GM21360 (cell line): ENCODE measurements around the gene PCDHGA8.
"Not testable (repeated sequence)": the region's sequence is repeated elsewhere in the genome, so short reads cannot be mapped to it uniquely, and the experiment has no call there.

Experiments
- ATAC-seq: cut with Tn5 transposase; IDR thresholded peaks from one replicate; pipeline ENCODE4 v1.9.1; 2021; ENCODE audit warnings: mild to moderate bottlenecking, moderate library complexity; ENCODE audit not compliant: unreplicated experiment

The PCDHGA8 gene

GRCh38 chr5:141392429-141393198 lies at the start of gene PCDHGA8:
Gene PCDHGA8, plus strand, starts transcription at chr5:141392633. Its CDS starts 181 bp downstream, at chr5:141392814.
- no peak for ATAC-seq

- ATAC-seq, result no peak
Observed at GRCh38 chr5:141342773-141343172, 49.7 kb upstream of the PCDHGA8 start.

GRCh38 chr5:141343242-141343952 lies 49.0 kb upstream of the PCDHGA8 start, which contains the start of gene PCDHGA3:
Gene PCDHGA3, plus strand, starts transcription at chr5:141343829. Its CDS starts 205 bp downstream, at chr5:141344034.
- ATAC-seq, result no peak

- ATAC-seq, result no peak
Observed at GRCh38 chr5:141343953-141344463, 48.4 kb upstream of the PCDHGA8 start.

- no peak for ATAC-seq
Observed at GRCh38 chr5:141345327-141345726, 47.1 kb upstream of the PCDHGA8 start.

- ATAC-seq, result not testable (repeated sequence)
Observed at GRCh38 chr5:141346017-141346416, 46.4 kb upstream of the PCDHGA8 start.

- ATAC-seq, result no peak
Observed at GRCh38 chr5:141349917-141350619, 42.4 kb upstream of the PCDHGA8 start, which contains the start of gene PCDHGB1. Gene PCDHGB1, plus strand, starts transcription at chr5:141350099. Its CDS starts 162 bp downstream, at chr5:141350261.

GRCh38 chr5:141351591-141351990 lies 40.8 kb upstream of the PCDHGA8 start:
- no peak for ATAC-seq

GRCh38 chr5:141354900-141355469 lies 37.4 kb upstream of the PCDHGA8 start, which contains the start of gene PCDHGA4:
Gene PCDHGA4, plus strand, starts transcription at chr5:141355021. Its CDS starts 87 bp downstream, at chr5:141355108.
- ATAC-seq, result no peak

- no peak for ATAC-seq
Observed at GRCh38 chr5:141355641-141356040, 36.8 kb upstream of the PCDHGA8 start.

- no peak for ATAC-seq
Observed at GRCh38 chr5:141356133-141356532, 36.3 kb upstream of the PCDHGA8 start.

- ATAC-seq, result no peak
Observed at GRCh38 chr5:141356950-141357349, 35.5 kb upstream of the PCDHGA8 start.

GRCh38 chr5:141359790-141360426 lies 32.5 kb upstream of the PCDHGA8 start, which contains the start of gene PCDHGB2:
Gene PCDHGB2, plus strand, starts transcription at chr5:141359994. Its CDS starts 142 bp downstream, at chr5:141360136.
- ATAC-seq, result peak; percentile 62

- ATAC-seq, result no peak
Observed at GRCh38 chr5:141360685-141361084, 31.7 kb upstream of the PCDHGA8 start.

- no peak for ATAC-seq
Observed at GRCh38 chr5:141362719-141363118, 29.7 kb upstream of the PCDHGA8 start.

GRCh38 chr5:141363952-141364660 lies 28.3 kb upstream of the PCDHGA8 start, which contains the start of gene PCDHGA5:
Gene PCDHGA5, plus strand, starts transcription at chr5:141364162. Its CDS starts 169 bp downstream, at chr5:141364331.
- ATAC-seq, result no peak

GRCh38 chr5:141366016-141366896 lies 26.2 kb upstream of the PCDHGA8 start:
- ATAC-seq, result no peak
